ENCODE results near the gene MISP3.
"Not testable (repeated sequence)": the region's sequence is repeated elsewhere in the genome, so short reads cannot be mapped to it uniquely, and the experiment has no call there.

MISP3 gene

DNA sequence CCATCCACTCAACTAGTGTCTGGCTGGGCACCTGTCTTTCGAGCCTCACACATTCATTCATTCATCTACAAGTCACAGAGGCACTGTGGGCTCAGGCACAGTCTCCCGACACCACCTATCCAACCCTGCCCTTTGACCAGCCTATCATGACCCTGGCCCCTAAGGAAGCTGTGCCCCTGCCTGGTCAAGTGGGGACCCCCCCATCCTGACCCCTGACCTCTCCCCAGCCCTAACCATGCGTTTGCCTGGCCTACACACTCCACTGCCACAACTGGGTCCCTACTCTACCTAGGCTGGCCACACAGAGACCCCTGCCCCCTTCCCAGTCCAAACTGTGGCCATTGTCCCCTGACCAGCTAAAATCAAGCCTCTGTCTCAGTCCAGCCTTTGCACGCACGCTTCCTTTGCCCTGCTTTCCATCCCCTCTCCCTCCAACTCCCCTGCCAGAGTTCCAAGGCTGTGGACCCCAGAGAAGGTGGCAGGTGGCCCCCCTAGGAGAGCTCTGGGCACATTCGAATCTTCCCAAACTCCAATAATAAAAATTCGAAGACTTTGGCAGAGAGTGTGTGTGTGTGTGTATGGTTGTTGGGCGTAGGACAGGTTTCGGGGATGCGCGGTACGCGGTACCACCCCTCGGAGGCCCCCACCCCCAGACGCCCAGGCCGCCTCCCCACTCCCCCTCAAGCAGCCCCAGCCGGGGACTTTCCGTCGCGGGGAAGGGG, 41.4 kb upstream of the MISP3 start:
- TF ChIP-seq, protein P1, sequence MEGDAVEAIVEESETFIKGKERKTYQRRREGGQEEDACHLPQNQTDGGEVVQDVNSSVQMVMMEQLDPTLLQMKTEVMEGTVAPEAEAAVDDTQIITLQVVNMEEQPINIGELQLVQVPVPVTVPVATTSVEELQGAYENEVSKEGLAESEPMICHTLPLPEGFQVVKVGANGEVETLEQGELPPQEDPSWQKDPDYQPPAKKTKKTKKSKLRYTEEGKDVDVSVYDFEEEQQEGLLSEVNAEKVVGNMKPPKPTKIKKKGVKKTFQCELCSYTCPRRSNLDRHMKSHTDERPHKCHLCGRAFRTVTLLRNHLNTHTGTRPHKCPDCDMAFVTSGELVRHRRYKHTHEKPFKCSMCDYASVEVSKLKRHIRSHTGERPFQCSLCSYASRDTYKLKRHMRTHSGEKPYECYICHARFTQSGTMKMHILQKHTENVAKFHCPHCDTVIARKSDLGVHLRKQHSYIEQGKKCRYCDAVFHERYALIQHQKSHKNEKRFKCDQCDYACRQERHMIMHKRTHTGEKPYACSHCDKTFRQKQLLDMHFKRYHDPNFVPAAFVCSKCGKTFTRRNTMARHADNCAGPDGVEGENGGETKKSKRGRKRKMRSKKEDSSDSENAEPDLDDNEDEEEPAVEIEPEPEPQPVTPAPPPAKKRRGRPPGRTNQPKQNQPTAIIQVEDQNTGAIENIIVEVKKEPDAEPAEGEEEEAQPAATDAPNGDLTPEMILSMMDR (IDR thresholded peaks at IDR 0.05), result no peak
- Histone ChIP-seq H3K27me3 (ENCODE audit: control insufficient read depth, insufficient read depth, low read length) (no peaks in the 10 kb centered on the region), H3K27ac (peak overlapping the region; percentile 34), H3K4me3 (ENCODE audit: low read depth, low read length) (peak overlapping the region; percentile 61), H3K9me3 (ENCODE audit: control insufficient read depth, low read length) (no peaks in the 10 kb centered on the region), H3K36me3 (ENCODE audit: control insufficient read depth, insufficient read depth, low read length) (no peaks in the 10 kb centered on the region), H3K4me2 (ENCODE audit: low read length) (peak overlapping the region; percentile 93), H2AFZ (peak overlapping the region; percentile 84), H3K4me1 (no peaks in the 10 kb centered on the region), H3K9ac (peak overlapping the region; percentile 25), H3K79me2 (no peaks in the 10 kb centered on the region)

DNA sequence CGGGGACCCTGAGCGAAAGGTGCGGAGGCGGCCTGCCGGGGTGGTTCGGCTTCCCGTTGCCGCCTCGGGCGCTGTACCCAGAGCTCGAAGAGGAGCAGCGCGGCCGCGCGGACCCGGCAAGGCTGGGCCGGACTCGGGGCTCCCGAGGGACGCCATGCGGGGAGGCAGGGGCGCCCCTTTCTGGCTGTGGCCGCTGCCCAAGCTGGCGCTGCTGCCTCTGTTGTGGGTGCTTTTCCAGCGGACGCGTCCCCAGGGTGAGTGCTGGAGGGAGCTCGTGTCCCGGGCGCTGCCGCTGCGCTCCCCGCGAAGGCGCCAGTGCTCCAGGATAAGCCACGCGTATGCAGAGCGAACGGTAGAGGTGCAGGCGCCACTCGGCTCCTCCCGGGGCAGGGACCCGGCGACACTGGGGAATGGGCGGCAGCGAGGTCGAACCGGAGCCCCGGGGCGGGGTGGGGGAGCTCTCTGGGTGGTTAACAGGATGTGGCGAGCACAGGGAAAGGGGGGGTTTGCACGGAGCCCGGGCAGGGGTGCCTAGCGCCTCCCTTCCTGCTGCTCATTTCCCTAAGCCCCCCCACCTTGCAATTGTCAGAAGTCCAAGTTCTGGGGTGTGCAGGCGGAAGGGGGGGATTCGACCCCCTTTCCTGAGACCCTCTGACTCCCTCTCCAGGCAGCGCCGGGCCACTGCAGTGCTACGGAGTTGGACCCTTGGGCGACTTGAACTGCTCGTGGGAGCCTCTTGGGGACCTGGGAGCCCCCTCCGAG, 40.7 kb upstream of the MISP3 start, which contains the start of gene IL27RA:
IL27RA (plus strand) TSS at position 44 of the 762 bp plus-strand sequence; CDS start at position 155, 111 bp downstream.
- peak within 1 kb of the TSS; percentile 84 for H2AFZ ChIP-seq
- peak within 1 kb of the TSS; percentile 93 for H3K4me2 ChIP-seq (ENCODE audit: low read length)
- H3K9ac ChIP-seq, result peak within 1 kb of the TSS; percentile 25
- H3K27ac ChIP-seq, result peak within 1 kb of the TSS; percentile 34
- no peaks in the 10 kb centered on the region for H3K4me1 ChIP-seq
- H3K9me3 ChIP-seq (ENCODE audit: control insufficient read depth, low read length), result no peaks in the 10 kb centered on the region
- no peaks in the 10 kb centered on the region for H3K79me2 ChIP-seq
- no peaks in the 10 kb centered on the region for H3K36me3 ChIP-seq (ENCODE audit: control insufficient read depth, insufficient read depth, low read length)
- peak within 1 kb of the TSS; percentile 61 for H3K4me3 ChIP-seq (ENCODE audit: low read depth, low read length)
- TF ChIP-seq, protein P1 (IDR thresholded peaks at IDR 0.05), result peak; percentile 63
- H3K27me3 ChIP-seq (ENCODE audit: control insufficient read depth, insufficient read depth, low read length), result no peaks in the 10 kb centered on the region

GRCh38 chr19:14033946-14034345, 38.6 kb upstream of the MISP3 start:
- Histone ChIP-seq H3K36me3 (ENCODE audit: control insufficient read depth, insufficient read depth, low read length) (no peaks in the 10 kb centered on the region), H3K4me1 (no peaks in the 10 kb centered on the region), H3K4me2 (ENCODE audit: low read length) (no peak overlapping the region), H3K27me3 (ENCODE audit: control insufficient read depth, insufficient read depth, low read length) (no peaks in the 10 kb centered on the region), H3K9ac (no peak overlapping the region), H3K79me2 (no peaks in the 10 kb centered on the region), H3K4me3 (ENCODE audit: low read depth, low read length) (no peak overlapping the region), H2AFZ (no peak overlapping the region), H3K9me3 (ENCODE audit: control insufficient read depth, low read length) (no peaks in the 10 kb centered on the region), H3K27ac (no peak overlapping the region)
- TF ChIP-seq, protein P1 (IDR thresholded peaks at IDR 0.05), result no peak

GRCh38 chr19:14035159-14035558, 37.4 kb upstream of the MISP3 start:
- H3K36me3 ChIP-seq (ENCODE audit: control insufficient read depth, insufficient read depth, low read length); H2AFZ ChIP-seq; H3K4me2 ChIP-seq (ENCODE audit: low read length); H3K4me3 ChIP-seq (ENCODE audit: low read depth, low read length); H3K27me3 ChIP-seq (ENCODE audit: control insufficient read depth, insufficient read depth, low read length); H3K9ac ChIP-seq; H3K9me3 ChIP-seq (ENCODE audit: control insufficient read depth, low read length); H3K27ac ChIP-seq; H3K79me2 ChIP-seq; H3K4me1 ChIP-seq: not testable (repeated sequence)

GRCh38 chr19:14035706-14036105, 36.9 kb upstream of the MISP3 start:
- H3K4me2 ChIP-seq (ENCODE audit: low read length), result no peak overlapping the region
- TF ChIP-seq, protein P1 (IDR thresholded peaks at IDR 0.05), result no peak
- H3K9ac ChIP-seq, result no peak overlapping the region
- H3K36me3 ChIP-seq (ENCODE audit: control insufficient read depth, insufficient read depth, low read length), result no peaks in the 10 kb centered on the region
- H3K27ac ChIP-seq, result no peak overlapping the region
- H3K79me2 ChIP-seq, result no peaks in the 10 kb centered on the region
- no peak overlapping the region for H2AFZ ChIP-seq
- H3K4me3 ChIP-seq (ENCODE audit: low read depth, low read length), result no peak overlapping the region
- no peaks in the 10 kb centered on the region for H3K27me3 ChIP-seq (ENCODE audit: control insufficient read depth, insufficient read depth, low read length)
- H3K9me3 ChIP-seq (ENCODE audit: control insufficient read depth, low read length), result no peaks in the 10 kb centered on the region
- no peaks in the 10 kb centered on the region for H3K4me1 ChIP-seq

Measured in parathyroid adenoma (tissue), 2 donors.